Effector memory CD4-positive, alpha-beta T cell (primary cell): ENCODE data around the gene CCNQ.

Experiments
- DNase-seq, 3 donors: peaks; one replicate each; pipeline ENCODE4 v3.0.0-alpha.2; 2020
- H3K27ac ChIP-seq: 2 replicates; pipeline ENCODE4 v1.7.0; 2013; ENCODE audit warnings: mild to moderate bottlenecking, low read length, moderate library complexity; ENCODE audit not compliant: insufficient read depth, poor library complexity, severe bottlenecking
- H3K27me3 ChIP-seq: replicated peaks from 2 replicates; pipeline ENCODE4 v1.7.0; 2013; ENCODE audit warnings: mild to moderate bottlenecking, low read length; ENCODE audit not compliant: insufficient read depth, control insufficient read depth, poor library complexity, severe bottlenecking
- H3K36me3 ChIP-seq: 2 replicates; pipeline ENCODE4 v1.7.0; 2013; ENCODE audit warnings: mild to moderate bottlenecking, low read length, moderate library complexity; ENCODE audit not compliant: control insufficient read depth, insufficient read depth
- H3K4me1 ChIP-seq: 2 replicates; pipeline ENCODE4 v1.7.0; 2013; ENCODE audit warnings: low read length, mild to moderate bottlenecking; ENCODE audit not compliant: control insufficient read depth, insufficient read depth, poor library complexity, severe bottlenecking
- H3K4me3 ChIP-seq: 2 replicates; pipeline ENCODE4 v1.7.0; 2013; ENCODE audit warnings: low read length, low read depth, mild to moderate bottlenecking; ENCODE audit not compliant: insufficient read depth, poor library complexity, severe bottlenecking
- H3K9me3 ChIP-seq: 2 replicates; pipeline ENCODE4 v1.7.0; 2013; ENCODE audit warnings: mild to moderate bottlenecking, low read length, moderate library complexity; ENCODE audit not compliant: control insufficient read depth

CCNQ gene

DNA sequence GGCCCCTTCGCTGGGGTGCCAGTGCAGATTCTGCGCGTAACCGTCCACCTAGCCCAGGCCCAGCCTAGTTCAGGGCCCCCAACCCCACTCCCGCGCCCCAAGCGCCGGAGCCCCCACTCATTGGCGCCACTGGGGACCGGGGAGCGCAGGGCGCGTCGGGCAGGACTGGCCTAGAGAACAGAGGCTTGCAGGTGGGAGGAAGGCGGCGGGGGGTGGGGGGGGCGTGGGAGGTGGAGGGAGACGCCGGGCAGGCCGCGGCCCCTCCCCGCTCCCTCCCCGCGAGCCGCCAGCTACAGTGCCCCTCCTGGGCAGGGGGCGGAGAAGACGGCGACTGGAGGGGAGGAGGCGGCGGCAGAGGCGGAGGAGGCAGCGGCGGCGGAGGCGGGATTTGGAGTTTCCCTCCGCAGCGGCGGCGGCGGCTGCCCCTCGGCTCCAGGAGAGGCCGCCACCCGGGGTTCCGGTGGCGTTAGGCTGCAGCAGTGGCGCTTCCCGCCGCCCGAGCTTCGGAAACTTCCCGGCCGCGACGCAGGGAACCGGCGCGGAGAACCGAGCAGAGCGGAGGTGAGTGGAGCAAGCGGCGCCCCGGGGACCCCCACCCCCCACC is 43.2 kb upstream of the CCNQ start:
- H3K9me3 ChIP-seq: no peaks in the 10 kb centered on the region
- no peak overlapping the region for H3K4me3 ChIP-seq
- DNase-seq: no peak
- peaks cover 23% of the 10 kb centered on the region for H3K27me3 ChIP-seq
- H3K27ac ChIP-seq: no peak overlapping the region
- peaks cover 17% of the 10 kb centered on the region for H3K4me1 ChIP-seq
- no peaks in the 10 kb centered on the region for H3K36me3 ChIP-seq

DNA sequence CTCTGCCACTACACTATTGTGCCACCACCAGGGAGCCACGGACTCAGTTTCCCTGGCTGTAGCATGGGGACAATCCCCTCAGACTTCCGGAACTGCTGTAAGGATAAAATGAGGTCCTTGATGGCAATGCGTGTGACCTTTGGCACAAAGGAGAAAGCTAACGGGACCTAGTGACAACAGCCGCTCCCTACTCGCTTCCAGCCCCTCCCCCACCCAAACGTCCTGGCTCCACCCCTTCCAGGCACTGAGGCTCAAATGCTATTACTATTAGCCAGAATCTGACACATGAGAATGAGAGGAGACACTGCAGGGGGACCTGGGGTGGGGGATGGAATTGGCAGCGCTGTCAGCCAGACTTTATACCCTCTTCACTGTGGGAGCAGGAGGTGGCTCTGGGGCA is 42.7 kb upstream of the CCNQ start:
- H3K4me3 ChIP-seq: no peak overlapping the region
- no peak for DNase-seq
- no peaks in the 10 kb centered on the region for H3K36me3 ChIP-seq
- no peaks in the 10 kb centered on the region for H3K9me3 ChIP-seq
- peaks cover 14% of the 10 kb centered on the region for H3K4me1 ChIP-seq
- H3K27ac ChIP-seq: no peak overlapping the region
- H3K27me3 ChIP-seq: peaks cover 20% of the 10 kb centered on the region

DNA sequence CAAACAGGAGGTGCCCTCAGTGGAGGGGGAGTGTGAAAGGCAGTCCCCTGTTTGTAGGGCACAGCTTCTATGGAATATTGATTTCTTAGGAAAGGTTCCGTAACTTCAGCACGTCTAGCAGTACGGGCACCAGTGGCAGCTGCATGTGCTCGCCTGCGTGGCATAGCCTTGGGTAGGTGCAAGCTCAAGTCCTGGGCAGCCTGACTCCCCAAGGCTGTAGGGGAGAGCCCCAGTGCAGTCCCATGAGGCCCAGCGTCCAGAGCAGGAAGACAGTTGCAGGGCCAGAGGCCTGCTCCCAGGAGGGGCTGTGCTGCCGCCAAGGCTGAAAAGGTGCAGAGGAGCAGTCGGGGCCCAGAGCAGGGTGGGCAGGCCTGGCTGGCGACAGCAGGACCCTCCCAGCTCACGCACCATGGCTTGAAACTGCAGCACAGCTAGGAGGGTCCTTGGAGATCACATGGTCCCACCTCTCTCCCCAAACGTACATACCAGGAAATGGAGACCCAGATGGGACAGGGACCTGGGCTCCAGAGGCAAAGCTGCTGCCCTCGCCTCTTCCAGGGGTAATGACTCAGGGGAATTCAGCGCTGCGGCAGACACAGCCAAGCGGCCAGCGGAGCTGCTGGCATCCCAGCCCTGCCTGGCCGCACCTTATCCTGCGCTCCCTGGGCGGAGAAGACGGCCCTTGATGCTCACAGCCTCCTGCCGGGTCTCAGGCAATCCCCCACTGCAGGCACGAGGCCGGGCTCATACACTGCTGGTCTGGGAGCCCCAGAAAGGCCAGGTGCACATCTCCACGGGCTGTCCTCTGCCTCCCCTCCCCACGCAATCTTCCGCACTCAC is 42.0 kb upstream of the CCNQ start:
- H3K4me1 ChIP-seq: peaks cover 14% of the 10 kb centered on the region
- no peaks in the 10 kb centered on the region for H3K9me3 ChIP-seq
- H3K27me3 ChIP-seq: peaks cover 14% of the 10 kb centered on the region
- no peak overlapping the region for H3K27ac ChIP-seq
- no peaks in the 10 kb centered on the region for H3K36me3 ChIP-seq
- DNase-seq: no peak
- H3K4me3 ChIP-seq: no peak overlapping the region

DNA sequence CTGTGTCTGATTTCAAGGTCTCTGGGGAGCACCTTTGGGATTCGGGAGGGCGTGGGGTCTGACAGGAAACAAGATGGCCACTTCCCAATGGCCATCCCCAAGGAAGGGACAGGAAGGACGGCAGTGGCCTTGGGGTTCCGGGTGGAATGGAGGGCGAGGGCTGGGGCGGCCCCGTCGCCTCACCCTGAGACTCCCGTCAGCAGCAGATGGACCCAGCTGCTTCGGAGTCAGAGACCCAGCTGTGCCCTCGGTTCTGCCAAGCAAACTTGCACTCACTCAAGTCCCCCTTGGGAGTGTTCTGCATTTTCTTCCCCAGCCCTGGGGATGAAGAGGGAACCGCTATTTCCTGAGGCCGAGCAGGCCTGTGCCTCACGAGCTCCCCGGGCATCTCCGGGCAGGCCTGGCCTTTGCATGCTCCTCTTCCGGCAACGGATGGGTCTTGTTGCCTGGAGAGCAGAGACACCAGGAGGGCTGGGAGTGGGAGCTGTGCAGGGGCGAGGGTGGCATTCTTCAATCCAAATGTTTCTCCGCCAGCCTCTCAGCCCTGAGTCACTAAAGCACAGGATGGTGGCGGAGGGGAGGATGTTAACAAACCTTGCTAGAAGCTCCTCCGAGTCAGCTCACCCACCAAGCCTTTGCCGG is 41.2 kb upstream of the CCNQ start:
- Histone ChIP-seq H3K27me3 (peaks cover 13% of the 10 kb centered on the region), H3K4me1 (peaks cover 14% of the 10 kb centered on the region)

DNA sequence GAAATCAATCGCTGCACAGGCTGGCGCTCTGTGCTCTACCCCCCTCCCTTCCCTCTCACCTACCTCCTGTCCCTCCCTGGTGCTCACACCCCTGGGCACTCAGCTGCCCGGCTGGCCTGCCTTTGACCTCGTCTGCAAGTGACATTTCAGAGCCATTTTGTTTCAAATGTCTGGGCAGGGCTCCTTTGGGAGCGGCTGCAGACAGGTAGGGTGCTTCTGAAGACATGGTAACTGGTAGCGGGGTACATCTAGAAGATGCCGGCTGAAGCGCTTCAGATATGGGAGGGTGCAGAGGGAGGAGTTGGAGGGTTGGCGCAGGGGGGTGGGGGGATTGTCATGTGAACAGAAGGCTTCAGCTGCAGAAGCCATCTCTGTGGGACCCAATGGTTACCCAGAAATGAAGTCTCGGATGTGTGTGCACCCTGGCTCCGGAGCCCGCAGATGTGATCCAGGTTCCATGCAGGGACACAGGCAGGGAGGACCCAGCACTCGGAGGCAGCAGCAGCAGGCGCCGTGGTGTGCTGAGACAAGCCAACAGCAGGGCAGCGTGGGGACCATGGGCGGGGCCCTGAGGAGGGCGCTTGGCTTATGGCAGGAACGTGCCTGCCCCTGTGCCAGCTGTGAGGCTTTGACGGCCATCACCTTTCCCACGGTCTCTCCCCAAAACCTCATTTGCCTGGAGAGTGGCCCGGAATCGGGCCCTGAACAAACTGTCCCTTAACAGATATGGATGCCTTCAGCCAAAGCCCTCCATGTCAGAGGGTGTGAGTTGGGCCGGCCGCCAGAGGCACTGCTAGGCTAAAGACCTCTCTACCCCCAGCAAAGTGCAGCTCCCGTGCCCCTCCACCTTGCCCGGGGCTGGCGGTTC is 40.5 kb upstream of the CCNQ start:
- DNase-seq: no peak
- no peak overlapping the region for H3K4me3 ChIP-seq
- peaks cover 8% of the 10 kb centered on the region for H3K27me3 ChIP-seq
- H3K27ac ChIP-seq: no peak overlapping the region
- H3K36me3 ChIP-seq: no peaks in the 10 kb centered on the region
- no peaks in the 10 kb centered on the region for H3K9me3 ChIP-seq
- H3K4me1 ChIP-seq: peaks cover 14% of the 10 kb centered on the region

More for the DNA sequence above, 41.2 kb upstream of the CCNQ start:
- H3K4me3 ChIP-seq: no peak overlapping the region
- no peak overlapping the region for H3K27ac ChIP-seq
- no peaks in the 10 kb centered on the region for H3K9me3 ChIP-seq
- no peak for DNase-seq
- H3K36me3 ChIP-seq: no peaks in the 10 kb centered on the region

DNA sequence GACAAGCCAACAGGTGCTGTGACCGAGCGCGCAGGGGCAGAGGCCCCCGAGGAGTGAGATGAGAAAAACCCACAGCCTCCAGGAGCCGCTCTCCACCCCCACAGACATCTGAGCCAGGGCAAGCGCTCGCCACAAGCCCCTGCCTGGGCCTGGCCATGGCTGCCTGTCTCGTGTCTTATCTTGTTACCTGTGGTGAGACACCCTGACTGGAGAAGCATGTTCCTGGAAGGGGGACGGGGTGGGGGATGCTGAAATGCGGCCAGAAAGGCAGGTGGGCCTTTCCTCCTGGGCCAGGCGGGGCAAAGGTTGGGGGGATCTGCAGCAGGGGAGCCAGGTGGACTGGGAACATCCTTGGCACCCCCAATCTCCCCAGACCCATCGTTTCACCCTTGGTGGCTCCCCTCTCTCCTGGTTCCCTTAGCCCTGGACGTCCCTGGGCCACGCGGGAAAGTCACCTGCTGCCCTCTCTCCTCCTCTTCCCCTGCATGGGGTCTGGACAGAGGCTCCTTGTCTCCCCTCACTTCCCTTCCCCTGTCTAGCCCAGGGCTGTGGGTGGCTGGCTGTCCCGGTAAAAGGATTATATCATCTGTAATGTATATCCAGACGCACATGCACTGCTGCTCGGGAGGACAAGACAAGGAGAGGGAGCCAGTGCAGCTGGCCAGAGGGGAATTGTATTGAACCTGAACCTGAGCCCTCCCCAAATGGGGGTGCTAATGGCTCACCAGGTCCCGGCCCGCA is 39.7 kb upstream of the CCNQ start:
- Histone ChIP-seq H3K36me3 (no peaks in the 10 kb centered on the region), H3K27ac (no peak overlapping the region), H3K4me1 (peaks cover 11% of the 10 kb centered on the region), H3K4me3 (no peak overlapping the region), H3K9me3 (no peaks in the 10 kb centered on the region), H3K27me3 (peaks cover 8% of the 10 kb centered on the region)
- DNase-seq: no peak

DNA sequence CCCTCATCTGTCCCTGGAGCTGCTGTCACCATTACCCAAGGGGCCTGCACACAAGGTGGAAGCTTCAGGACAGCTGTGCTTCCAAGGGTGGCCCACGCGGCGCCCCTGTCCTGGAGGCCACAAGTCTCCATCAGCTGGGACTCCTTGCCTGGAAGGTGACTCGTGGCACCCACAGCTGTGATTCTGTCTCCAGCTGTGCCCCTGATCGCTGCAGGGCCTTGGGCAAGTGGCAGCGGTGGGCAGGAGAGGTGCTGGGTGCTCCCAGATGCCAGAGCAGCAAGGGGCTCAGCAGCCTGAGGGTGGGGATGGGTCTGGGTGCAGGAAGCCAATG is 39.1 kb upstream of the CCNQ start:
- Histone ChIP-seq H3K9me3 (no peaks in the 10 kb centered on the region), H3K4me1 (peaks cover 8% of the 10 kb centered on the region), H3K27me3 (peaks cover 8% of the 10 kb centered on the region), H3K4me3 (no peak overlapping the region), H3K36me3 (no peaks in the 10 kb centered on the region), H3K27ac (no peak overlapping the region)
- DNase-seq: no peak

DNA sequence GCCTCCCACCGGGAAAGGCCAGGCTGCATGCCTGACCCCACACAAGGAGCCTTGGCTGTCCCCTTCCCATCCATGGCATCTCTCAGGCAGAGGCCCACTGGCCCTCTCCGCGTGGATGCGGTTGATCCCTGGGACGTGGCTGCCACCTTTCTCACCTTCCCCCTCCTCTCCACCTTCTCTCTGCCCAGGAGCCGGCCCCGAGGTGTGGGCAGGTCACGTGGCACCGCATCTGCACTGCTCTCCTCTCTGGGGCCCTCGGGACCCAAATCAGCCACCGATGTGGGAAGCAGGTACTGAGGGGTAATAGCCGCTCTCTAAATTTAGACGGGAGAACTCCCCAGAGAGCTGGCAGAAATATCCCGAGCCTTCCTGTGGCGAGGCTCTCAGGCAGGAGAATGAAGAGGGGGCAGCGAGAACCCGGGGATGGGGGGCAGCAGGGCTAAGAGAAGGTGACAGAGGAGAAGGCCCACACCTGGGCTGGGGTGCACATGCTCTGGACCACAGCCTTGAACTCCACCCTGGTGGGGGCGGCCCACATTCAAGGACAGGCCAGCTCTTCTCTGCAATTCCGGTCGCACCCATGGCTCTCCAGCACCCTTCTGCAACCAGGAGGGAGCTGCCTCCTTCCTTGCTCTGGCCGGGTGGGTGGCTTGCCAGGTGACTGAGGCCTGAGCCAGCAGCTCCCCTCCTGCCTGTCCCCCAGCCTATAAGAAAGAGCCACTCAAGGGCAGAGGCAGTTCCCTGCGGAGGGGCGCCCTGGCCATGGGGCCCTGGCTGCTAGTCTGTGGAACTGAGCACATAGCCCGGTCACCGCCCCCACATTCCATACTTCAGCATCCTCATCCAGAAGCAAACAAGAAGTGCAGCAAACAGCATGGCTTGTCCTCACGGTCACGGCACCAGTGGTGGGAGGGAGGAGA is 38.4 kb upstream of the CCNQ start:
- H3K27ac ChIP-seq: no peak overlapping the region
- H3K9me3 ChIP-seq: no peaks in the 10 kb centered on the region
- H3K4me3 ChIP-seq: no peak overlapping the region
- peaks cover 5% of the 10 kb centered on the region for H3K4me1 ChIP-seq
- peaks cover 8% of the 10 kb centered on the region for H3K27me3 ChIP-seq
- no peak for DNase-seq
- H3K36me3 ChIP-seq: no peaks in the 10 kb centered on the region
